AG04450 (cell line): ENCODE data around the gene PAMR1. TPM values are rescaled to one million over a fixed set of nuclear protein-coding genes. Genes with fewer than 3 reads are reported as not detected.

Source experiments
- CTCF ChIA-PET: fragments of 300-600, 350-600 bp; formaldehyde crosslinking; extraction: SDS; loops from one replicate; lab custom pipeline; 2022; ENCODE audit warnings: antibody characterized with exemption, inconsistent platforms; lab: Charles Lee
- POLR2A ChIA-PET: fragments of 350-600 bp; formaldehyde crosslinking; extraction: SDS; loops from one replicate; lab custom pipeline; 2021; ENCODE audit warnings: antibody characterized with exemption, inconsistent platforms; lab: Yijun Ruan, JAX
- DNase-seq: peaks from one replicate; pipeline ENCODE4 v3.0.0-alpha.2; 2011; ENCODE audit warnings: low read depth, low spot score
- H3K27ac ChIP-seq: one replicate; pipeline ENCODE4 v1.5.1; 2012; ENCODE audit warnings: low read depth, low read length, control low read depth
- H3K27me3 ChIP-seq: one replicate; pipeline ENCODE4 v1.6.0; 2012; ENCODE audit warnings: low read length; ENCODE audit not compliant: control insufficient read depth, insufficient read depth
- H3K4me3 ChIP-seq: 2 replicates; pipeline ENCODE4 v1.5.1; 2011; ENCODE audit warnings: mild to moderate bottlenecking, low read depth, low read length, control low read depth
- H3K9me3 ChIP-seq: 2 replicates; pipeline ENCODE4 v1.5.1; 2012; ENCODE audit warnings: low read length; ENCODE audit not compliant: control insufficient read depth, insufficient read depth
- CTCF ChIP-seq: IDR thresholded peaks from 2 replicates; pipeline ENCODE4 v1.5.1; 2011; ENCODE audit warnings: low read depth, low read length, control low read depth, inconsistent platforms
- polyA plus RNA-seq: library from polyadenylated mRNA; depleted of rRNA; stranded (reverse); fragments of >200 nt; gene quantifications from 2 replicates; pipeline ENCODE4 v1.2.3, GENCODE V29; 2011

Gene PAMR1
- polyA plus RNA-seq, 1 experiment = 215 TPM

GRCh38 chr11:35566181-35566580 is 40.8 kb upstream of the PAMR1 start:
- no peak for TF ChIP-seq CTCF
- Histone ChIP-seq H3K9me3 (no peaks in the 10 kb centered on the region), H3K27me3 (no peaks in the 10 kb centered on the region), H3K27ac (no peak overlapping the region), H3K4me3 (no peak overlapping the region)
- ChIA-PET POLR2A (no interaction called here), CTCF (interaction anchor here (1.1 kb wide), 1 partner anchor 256 kb away, joined by 3 read pairs; no protein-coding TSS in a partner anchor)
- DNase-seq = no peak

- DNase-seq = no peak
- Histone ChIP-seq H3K4me3 (no peak overlapping the region), H3K27ac (no peak overlapping the region), H3K9me3 (no peaks in the 10 kb centered on the region), H3K27me3 (no peaks in the 10 kb centered on the region)
- POLR2A ChIA-PET = no interaction called here
- TF ChIP-seq CTCF = no peak
- CTCF ChIA-PET = no interaction called here
Measured at GRCh38 chr11:35564245-35564595, 38.8 kb upstream of the PAMR1 start.

- TF ChIP-seq CTCF = no peak
- Histone ChIP-seq H3K27me3 (no peaks in the 10 kb centered on the region), H3K4me3 (no peak overlapping the region), H3K27ac (no peak overlapping the region), H3K9me3 (no peaks in the 10 kb centered on the region)
- DNase-seq = no peak
- POLR2A ChIA-PET = no interaction called here
- CTCF ChIA-PET = interaction anchor here (0.6 kb wide), 1 partner anchor 453 kb away, joined by 6 read pairs; no protein-coding TSS in a partner anchor
Measured at GRCh38 chr11:35563484-35564244, 38.2 kb upstream of the PAMR1 start.

- H3K27me3 ChIP-seq = no peaks in the 10 kb centered on the region
- H3K9me3 ChIP-seq = no peaks in the 10 kb centered on the region; the same call in 1 of the 2 replicates
- no peak overlapping the region for H3K4me3 ChIP-seq
- DNase-seq = no peak
- ChIA-PET POLR2A (no interaction called here), CTCF (interaction anchor here (0.6 to 1.2 kb wide), 2 partner anchors 16 to 664 kb away, joined by 3 to 4 read pairs; no protein-coding TSS in a partner anchor)
- H3K27ac ChIP-seq = no peak overlapping the region
- no peak for TF ChIP-seq CTCF
Measured at GRCh38 chr11:35559949-35560348, 34.5 kb upstream of the PAMR1 start.

- ChIA-PET CTCF (no interaction called here), POLR2A (interaction anchor here (1.6 kb wide), 1 partner anchor 33 kb away, joined by 3 read pairs; the partner anchor contains the start of gene PAMR1)
- no peak for DNase-seq
- Histone ChIP-seq H3K4me3 (no peak overlapping the region), H3K27ac (no peak overlapping the region), H3K27me3 (no peaks in the 10 kb centered on the region), H3K9me3 (no peaks in the 10 kb centered on the region; the same call in 1 of the 2 replicates)
- 0 out of 2 replicates have a peak, but pooled peaks have one; percentile 17 for TF ChIP-seq CTCF
Measured at GRCh38 chr11:35558513-35558912, 33.1 kb upstream of the PAMR1 start.
